HG02642 (cell line): ENCODE results near the gene NBPF15.
"Not testable (repeated sequence)": the region's sequence is repeated elsewhere in the genome, so short reads cannot be mapped to it uniquely, and the experiment has no call there.

Experiments used
- ATAC-seq: cut with Tn5 transposase; IDR thresholded peaks from one replicate; pipeline ENCODE4 v1.9.1; 2021; ENCODE audit warnings: mild to moderate bottlenecking; ENCODE audit not compliant: unreplicated experiment, poor library complexity

Gene NBPF15

GRCh38 chr1:144461136-144461759 is at the start of gene NBPF15:
Gene NBPF15, minus strand, starts transcription at chr1:144461669. Its CDS starts 21,666 bp downstream, at chr1:144440003.
- peak; percentile 94 for ATAC-seq

GRCh38 chr1:144496429-144496828 is 35.0 kb upstream of the NBPF15 start:
- ATAC-seq = not testable (repeated sequence)

- not testable (repeated sequence) for ATAC-seq
Observed at GRCh38 chr1:144494130-144494529, 32.7 kb upstream of the NBPF15 start.

GRCh38 chr1:144490394-144490793 is 28.9 kb upstream of the NBPF15 start:
- ATAC-seq = not testable (repeated sequence)

GRCh38 chr1:144487002-144487401 is 25.5 kb upstream of the NBPF15 start:
- not testable (repeated sequence) for ATAC-seq

GRCh38 chr1:144485048-144485993 is 23.9 kb upstream of the NBPF15 start:
- ATAC-seq = not testable (repeated sequence)

- ATAC-seq = not testable (repeated sequence)
Observed at GRCh38 chr1:144473897-144474296, 12.4 kb upstream of the NBPF15 start.

- ATAC-seq = not testable (repeated sequence)
Observed at GRCh38 chr1:144471434-144471833, 10.0 kb upstream of the NBPF15 start.

GRCh38 chr1:144461778-144462177 is 309 bp upstream of the NBPF15 start:
- ATAC-seq = peak; percentile 12

GRCh38 chr1:144460686-144461085 is 783 bp downstream of the NBPF15 start:
- ATAC-seq = not testable (repeated sequence)

- ATAC-seq = not testable (repeated sequence)
Observed at GRCh38 chr1:144442402-144442801, 19.1 kb downstream of the NBPF15 start.

- not testable (repeated sequence) for ATAC-seq
Observed at GRCh38 chr1:144439737-144440136, 21.7 kb downstream of the NBPF15 start.

GRCh38 chr1:144418891-144419694 is 42.4 kb downstream of the NBPF15 start:
- not testable (repeated sequence) for ATAC-seq

- not testable (repeated sequence) for ATAC-seq
Observed at GRCh38 chr1:144413404-144414118, 47.9 kb downstream of the NBPF15 start.

- ATAC-seq = peak; percentile 82
Observed at GRCh38 chr1:144412491-144413403, 48.7 kb downstream of the NBPF15 start.

GRCh38 chr1:144412068-144412471 is 49.4 kb downstream of the NBPF15 start:
- ATAC-seq = peak; percentile 70

GRCh38 chr1:144402807-144403206 is 58.7 kb downstream of the NBPF15 start:
- not testable (repeated sequence) for ATAC-seq

GRCh38 chr1:144371651-144372050 is 89.8 kb downstream of the NBPF15 start:
- ATAC-seq = not testable (repeated sequence)
